ENCODE measurements around the gene IGFBP4.

GRCh38 chr17:40461732-40462342 is 18.6 kb downstream of the IGFBP4 start:
- TF ChIP-seq CTCF (IDR thresholded peaks at IDR 0.05): no peak
- no peak for TF ChIP-seq EZH2 (IDR thresholded peaks at IDR 0.05; ENCODE audit: borderline replicate concordance, insufficient read depth, low read depth, low read length, poor library complexity, severe bottlenecking)
